Measurements from ENCODE around the gene FAT1. TPM values are rescaled to one million over a fixed set of nuclear protein-coding genes. Genes with fewer than 3 reads are reported as not detected.

FAT1 gene
- total and polyA plus RNA-seq, 9 of the 15 experiments (the other 6 are each of a cell fraction or from before 2014, with no cell fraction given), result 6.0 to 38.4 (median 21.4) TPM

DNA sequence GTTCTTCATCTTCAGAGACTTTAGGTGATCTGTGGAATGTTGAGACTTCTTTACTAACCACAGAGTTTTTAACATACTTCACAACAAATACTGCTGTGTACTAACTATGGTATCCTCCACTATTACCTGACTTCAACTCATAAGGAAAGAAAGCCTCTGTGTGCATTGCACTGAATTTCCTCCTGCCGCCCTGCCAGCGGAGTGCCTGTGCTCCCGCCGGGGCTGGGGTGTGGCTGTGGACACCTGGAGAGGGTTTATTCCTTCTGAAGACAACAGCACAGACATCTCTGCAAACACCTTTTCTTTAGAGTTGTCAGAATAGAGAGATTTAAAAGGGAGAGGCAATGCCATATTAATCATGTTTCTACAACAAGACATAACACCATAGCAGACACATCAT, 63.3 kb downstream of the FAT1 start:
- no peak overlapping the region for H3K4me2 ChIP-seq (ENCODE audit: insufficient read depth, low read length)
- in situ Hi-C loops (cut with MboI), result no loop called here
- ATAC-seq, result no peak
- no peak overlapping the region for H3K9ac ChIP-seq (ENCODE audit: insufficient read depth in 1 of 2, low read depth in 2 of 2, low read length in 2 of 2)
- no peaks in the 10 kb centered on the region for H3K9me1 ChIP-seq (ENCODE audit: control insufficient read depth, insufficient read depth, low read length)
- no peaks in the 10 kb centered on the region for H4K20me1 ChIP-seq (replicated peaks; ENCODE audit: control insufficient read depth, insufficient read depth, low read length)
- FAIRE-seq, result no peak
- no peak overlapping the region for H2AFZ ChIP-seq (ENCODE audit: low read depth, low read length)
- H3K4me1 ChIP-seq (replicated peaks in 1 of 2; ENCODE audit: control insufficient read depth in 2 of 2, insufficient read depth in 2 of 2, low read length in 2 of 2), result no peaks in the 10 kb centered on the region
- intact Hi-C loops (cut with micrococcal nuclease), result no loop called here
- H3K9me3 ChIP-seq (replicated peaks; ENCODE audit: control insufficient read depth, insufficient read depth, low read depth, low read length), result no peaks in the 10 kb centered on the region
- H3K4me3 ChIP-seq, result no peak overlapping the region
- H3K36me3 ChIP-seq (ENCODE audit: control insufficient read depth, insufficient read depth, low read length), result no peaks in the 10 kb centered on the region
- no peaks in the 10 kb centered on the region for H3K79me2 ChIP-seq (ENCODE audit: control insufficient read depth, insufficient read depth, low read length)
- CTCF ChIA-PET (ENCODE audit: low intra/inter-chr PET ratio), result no interaction called here
- H3K27ac ChIP-seq (ENCODE audit: extremely low read depth, low read depth, low read length), result no peak overlapping the region
- no TSS peak for BruUV-seq (replicated peaks)
- no peaks in the 10 kb centered on the region; a peak in 1 of 5 replicates for H3K27me3 ChIP-seq (ENCODE audit: control insufficient read depth in 2 of 2, insufficient read depth in 2 of 2, low read length in 2 of 2)
- POLR2A ChIA-PET, result no interaction called here
- DNase-seq (ENCODE audit: extremely low read depth in 1 of 4, low spot score in 3 of 4), result no peak
- 60% methylated on average over 4 of the region's 4 CpGs for WGBS (ENCODE audit: insufficient coverage, low coverage, missing lambda C conversion rate)
- TF ChIP-seq CCAR2 (IDR thresholded peaks at IDR 0.05; ENCODE audit: low read depth, low read length), result no peak
- no peak for TF ChIP-seq GATAD2A (IDR thresholded peaks at IDR 0.05)
- TF ChIP-seq NR2F6 (CRISPR knock-in tag; IDR thresholded peaks at IDR 0.05), result no peak
- TF ChIP-seq TGIF2 (CRISPR knock-in tag; IDR thresholded peaks at IDR 0.05), result no peak
- no peak for TF ChIP-seq TAF9B (IDR thresholded peaks at IDR 0.05; ENCODE audit: partially characterized antibody)
- TF ChIP-seq PURB (CRISPR knock-in tag; IDR thresholded peaks at IDR 0.05; ENCODE audit: low read depth), result no peak
- TF ChIP-seq, protein P1, sequence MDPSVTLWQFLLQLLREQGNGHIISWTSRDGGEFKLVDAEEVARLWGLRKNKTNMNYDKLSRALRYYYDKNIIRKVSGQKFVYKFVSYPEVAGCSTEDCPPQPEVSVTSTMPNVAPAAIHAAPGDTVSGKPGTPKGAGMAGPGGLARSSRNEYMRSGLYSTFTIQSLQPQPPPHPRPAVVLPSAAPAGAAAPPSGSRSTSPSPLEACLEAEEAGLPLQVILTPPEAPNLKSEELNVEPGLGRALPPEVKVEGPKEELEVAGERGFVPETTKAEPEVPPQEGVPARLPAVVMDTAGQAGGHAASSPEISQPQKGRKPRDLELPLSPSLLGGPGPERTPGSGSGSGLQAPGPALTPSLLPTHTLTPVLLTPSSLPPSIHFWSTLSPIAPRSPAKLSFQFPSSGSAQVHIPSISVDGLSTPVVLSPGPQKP (CRISPR knock-in tag; IDR thresholded peaks at IDR 0.05), result no peak
- TF ChIP-seq GTF2F1 (IDR thresholded peaks at IDR 0.05; ENCODE audit: low read depth, low read length), result no peak
- TF ChIP-seq, protein P2, sequence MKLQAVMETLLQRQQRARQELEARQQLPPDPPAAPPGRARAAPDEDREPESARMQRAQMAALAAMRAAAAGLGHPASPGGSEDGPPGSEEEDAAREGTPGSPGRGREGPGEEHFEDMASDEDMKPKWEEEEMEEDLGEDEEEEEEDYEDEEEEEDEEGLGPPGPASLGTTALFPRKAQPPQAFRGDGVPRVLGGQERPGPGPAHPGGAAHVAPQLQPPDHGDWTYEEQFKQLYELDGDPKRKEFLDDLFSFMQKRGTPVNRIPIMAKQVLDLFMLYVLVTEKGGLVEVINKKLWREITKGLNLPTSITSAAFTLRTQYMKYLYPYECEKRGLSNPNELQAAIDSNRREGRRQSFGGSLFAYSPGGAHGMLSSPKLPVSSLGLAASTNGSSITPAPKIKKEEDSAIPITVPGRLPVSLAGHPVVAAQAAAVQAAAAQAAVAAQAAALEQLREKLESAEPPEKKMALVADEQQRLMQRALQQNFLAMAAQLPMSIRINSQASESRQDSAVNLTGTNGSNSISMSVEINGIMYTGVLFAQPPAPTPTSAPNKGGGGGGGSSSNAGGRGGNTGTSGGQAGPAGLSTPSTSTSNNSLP (IDR thresholded peaks at IDR 0.05; ENCODE audit: borderline replicate concordance, low read depth, low read length), result no peak
- no peak for TF ChIP-seq FOXK2 (conservative IDR thresholded peaks at IDR 0.05 in 1 of 2, IDR thresholded peaks at IDR 0.05 in 1 of 2; ENCODE audit: low read depth in 2 of 2)
- TF ChIP-seq ZNF175 (CRISPR knock-in tag; IDR thresholded peaks at IDR 0.05; ENCODE audit: low read depth), result no peak
- TF ChIP-seq POLR2G (IDR thresholded peaks at IDR 0.05; ENCODE audit: low read depth, low read length), result no peak
- no peak for TF ChIP-seq ZNF12 (CRISPR knock-in tag; IDR thresholded peaks at IDR 0.05)
- no peak for TF ChIP-seq HDAC6 (IDR thresholded peaks at IDR 0.05; ENCODE audit: low read depth, low read length)
- no peak for TF ChIP-seq CBX8 (IDR thresholded peaks at IDR 0.05; ENCODE audit: borderline replicate concordance, extremely low read depth, low read depth, low read length, poor library complexity, severe bottlenecking)
- TF ChIP-seq, protein P3, sequence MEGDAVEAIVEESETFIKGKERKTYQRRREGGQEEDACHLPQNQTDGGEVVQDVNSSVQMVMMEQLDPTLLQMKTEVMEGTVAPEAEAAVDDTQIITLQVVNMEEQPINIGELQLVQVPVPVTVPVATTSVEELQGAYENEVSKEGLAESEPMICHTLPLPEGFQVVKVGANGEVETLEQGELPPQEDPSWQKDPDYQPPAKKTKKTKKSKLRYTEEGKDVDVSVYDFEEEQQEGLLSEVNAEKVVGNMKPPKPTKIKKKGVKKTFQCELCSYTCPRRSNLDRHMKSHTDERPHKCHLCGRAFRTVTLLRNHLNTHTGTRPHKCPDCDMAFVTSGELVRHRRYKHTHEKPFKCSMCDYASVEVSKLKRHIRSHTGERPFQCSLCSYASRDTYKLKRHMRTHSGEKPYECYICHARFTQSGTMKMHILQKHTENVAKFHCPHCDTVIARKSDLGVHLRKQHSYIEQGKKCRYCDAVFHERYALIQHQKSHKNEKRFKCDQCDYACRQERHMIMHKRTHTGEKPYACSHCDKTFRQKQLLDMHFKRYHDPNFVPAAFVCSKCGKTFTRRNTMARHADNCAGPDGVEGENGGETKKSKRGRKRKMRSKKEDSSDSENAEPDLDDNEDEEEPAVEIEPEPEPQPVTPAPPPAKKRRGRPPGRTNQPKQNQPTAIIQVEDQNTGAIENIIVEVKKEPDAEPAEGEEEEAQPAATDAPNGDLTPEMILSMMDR (IDR thresholded peaks at IDR 0.05 in 2 of 3, conservative IDR thresholded peaks at IDR 0.05 in 1 of 3; ENCODE audit: insufficient read depth in 2 of 3, low read depth in 1 of 3, low read length in 3 of 3), result no peak
